H9 (cell line): ENCODE measurements around the gene EZH2. TPM values are rescaled to one million over a fixed set of nuclear protein-coding genes. Genes with fewer than 3 reads are reported as not detected.

Source experiments
- DNase-seq: peaks from one replicate; pipeline ENCODE4 v3.0.0-alpha.2; 2017
- H2AFZ ChIP-seq: one replicate; pipeline ENCODE4 v1.6.1; 2013; ENCODE audit warnings: mild to moderate bottlenecking, low read length, control low read depth, moderate library complexity
- H2AK5ac ChIP-seq: 2 replicates; pipeline ENCODE4 v1.6.1; 2013; ENCODE audit warnings: low read length, control low read depth, mixed read lengths; ENCODE audit not compliant: insufficient read length
- H2BK120ac ChIP-seq: one replicate; pipeline ENCODE4 v1.6.1; 2013; ENCODE audit warnings: low read depth, mild to moderate bottlenecking, low read length, control low read depth, inconsistent platforms; ENCODE audit not compliant: poor library complexity, severe bottlenecking
- H2BK12ac ChIP-seq: 2 replicates; pipeline ENCODE4 v1.6.1; 2013; ENCODE audit warnings: low read length, control low read depth, mixed read lengths, low read depth; ENCODE audit not compliant: insufficient read length
- H2BK15ac ChIP-seq: 2 replicates; pipeline ENCODE4 v1.6.1; 2013; ENCODE audit warnings: low read depth, low read length, control low read depth
- H2BK20ac ChIP-seq: one replicate; pipeline ENCODE4 v1.6.1; 2013; ENCODE audit warnings: low read depth, mild to moderate bottlenecking, low read length, control low read depth, inconsistent platforms; ENCODE audit not compliant: poor library complexity, severe bottlenecking
- H2BK5ac ChIP-seq: 2 replicates; pipeline ENCODE4 v1.6.1; 2013; ENCODE audit warnings: low read length, control low read depth, mixed read lengths; ENCODE audit not compliant: insufficient read length
- H3K14ac ChIP-seq: 2 replicates; pipeline ENCODE4 v1.6.1; 2013; ENCODE audit warnings: low read length, control low read depth; ENCODE audit not compliant: insufficient read depth
- H3K18ac ChIP-seq: 2 replicates; pipeline ENCODE4 v1.6.1; 2013; ENCODE audit warnings: low read depth, mild to moderate bottlenecking, mixed read lengths, low read length, control low read depth; ENCODE audit not compliant: insufficient read length
- H3K23ac ChIP-seq: 2 replicates; pipeline ENCODE4 v1.6.1; 2013; ENCODE audit warnings: low read length, control low read depth, mixed read lengths, low read depth; ENCODE audit not compliant: insufficient read length
- H3K23me2 ChIP-seq: 2 replicates; pipeline ENCODE4 v1.6.1; 2013; ENCODE audit warnings: low read depth, mild to moderate bottlenecking, mixed read lengths, low read length, control low read depth; ENCODE audit not compliant: insufficient read length, poor library complexity, severe bottlenecking
- H3K27ac ChIP-seq: 2 replicates; pipeline ENCODE4 v1.5.1; 2013; ENCODE audit warnings: low read length, control low read depth, mixed read lengths, low read depth; ENCODE audit not compliant: insufficient read length
- H3K27me3 ChIP-seq: 2 replicates; pipeline ENCODE4 v1.6.1; 2013; ENCODE audit warnings: low read length, control low read depth, inconsistent platforms; ENCODE audit not compliant: insufficient read depth
- H3K4ac ChIP-seq: 2 replicates; pipeline ENCODE4 v1.6.1; 2013; ENCODE audit warnings: low read depth, mild to moderate bottlenecking, control low read depth, inconsistent platforms, low read length, moderate library complexity
- H3K4me1 ChIP-seq: 2 replicates; pipeline ENCODE4 v1.6.1; 2013; ENCODE audit warnings: low read length, control low read depth, inconsistent platforms; ENCODE audit not compliant: insufficient read depth
- H3K4me2 ChIP-seq: 2 replicates; pipeline ENCODE4 v1.6.1; 2013; ENCODE audit warnings: low read length, control low read depth, mixed read lengths; ENCODE audit not compliant: insufficient read length, insufficient read depth
- H3K56ac ChIP-seq: 2 replicates; pipeline ENCODE4 v1.6.1; 2013; ENCODE audit warnings: low read depth, mild to moderate bottlenecking, mixed read lengths, low read length, control low read depth; ENCODE audit not compliant: insufficient read length
- H3K79me1 ChIP-seq: 2 replicates; pipeline ENCODE4 v1.6.1; 2013; ENCODE audit warnings: low read depth, mild to moderate bottlenecking, moderate library complexity, low read length, control low read depth, inconsistent platforms; ENCODE audit not compliant: insufficient read depth, poor library complexity, severe bottlenecking
- H3K79me2 ChIP-seq: 2 replicates; pipeline ENCODE4 v1.6.1; 2013; ENCODE audit warnings: low read length, control low read depth, inconsistent platforms; ENCODE audit not compliant: insufficient read depth
- H3K9ac ChIP-seq: 2 replicates; pipeline ENCODE4 v1.6.1; 2013; ENCODE audit warnings: low read length, control low read depth, mixed read lengths; ENCODE audit not compliant: insufficient read length; ENCODE audit errors: extremely low read depth
- H3K9me3 ChIP-seq: one replicate; pipeline ENCODE4 v1.6.1; 2013; ENCODE audit warnings: low read depth, low read length, inconsistent platforms; ENCODE audit not compliant: control insufficient read depth
- H3T11ph ChIP-seq: one replicate; pipeline ENCODE4 v1.6.1; 2013; ENCODE audit warnings: mild to moderate bottlenecking, low read length, control low read depth, inconsistent platforms
- H4K20me1 ChIP-seq: one replicate; pipeline ENCODE4 v1.6.1; 2013; ENCODE audit not compliant: control insufficient read depth, insufficient read length, insufficient read depth
- H4K5ac ChIP-seq: 2 replicates; pipeline ENCODE4 v1.6.1; 2013; ENCODE audit warnings: low read depth, mild to moderate bottlenecking, mixed read lengths, low read length, control low read depth; ENCODE audit not compliant: insufficient read length
- H4K8ac ChIP-seq: replicated peaks from 2 replicates; pipeline ENCODE4 v1.6.1; 2013; ENCODE audit warnings: low read length, control low read depth, mixed read lengths, low read depth; ENCODE audit not compliant: insufficient read length
- H4K91ac ChIP-seq: 2 replicates; pipeline ENCODE4 v1.6.1; 2013; ENCODE audit warnings: low read depth, mild to moderate bottlenecking, moderate library complexity, mixed read lengths, low read length, control low read depth; ENCODE audit not compliant: insufficient read length
- H3K27ac Mint-ChIP-seq, 3 experiments: 2 replicates in 2 of 3; 3 replicates in 1 of 3; pipeline ENCODE4 v1.8.0; 2020 to 2021; ENCODE audit warnings: mixed read lengths in 3 of 3, mild to moderate bottlenecking in 1 of 3, moderate library complexity in 1 of 3
- H3K27me3 Mint-ChIP-seq: 2 replicates; pipeline ENCODE4 v1.8.0; 2021; ENCODE audit warnings: low read depth, mild to moderate bottlenecking, moderate library complexity, mixed read lengths
- H3K36me3 Mint-ChIP-seq, 3 experiments: 2 replicates in 2 of 3; 3 replicates in 1 of 3; pipeline ENCODE4 v1.8.0; 2020 to 2021; ENCODE audit warnings: low read depth in 3 of 3, mixed read lengths in 3 of 3; ENCODE audit not compliant: insufficient read depth in 1 of 3
- H3K4me1 Mint-ChIP-seq, 2 experiments: 2 replicates each; pipeline ENCODE4 v1.8.0; 2020; ENCODE audit warnings: mixed read lengths in 2 of 2
- H3K4me3 Mint-ChIP-seq, 2 experiments: 2 replicates in 1 of 2; 3 replicates in 1 of 2; pipeline ENCODE4 v1.8.0; 2020 to 2021; ENCODE audit warnings: mild to moderate bottlenecking in 2 of 2, mixed read lengths in 2 of 2, moderate library complexity in 1 of 2
- H3K9me3 Mint-ChIP-seq, 2 experiments: 2 replicates in 1 of 2; 3 replicates in 1 of 2; pipeline ENCODE4 v1.8.0; 2020; ENCODE audit warnings: mild to moderate bottlenecking in 2 of 2, mixed read lengths in 2 of 2, moderate library complexity in 1 of 2
- CTCF ChIP-seq: fragments of 200-600 bp; sonication (generic); conservative IDR thresholded peaks from 3 replicates; pipeline ENCODE4 v1.8.0; 2021; ENCODE audit warnings: antibody characterized with exemption, mild to moderate bottlenecking
- WGBS: extraction: QIAGEN DNeasy Blood & Tissue Kit; methylation state at CpG from one replicate; pipeline ENCODE4 v1.1.7; 2013; ENCODE audit warnings: missing lambda C conversion rate, low lambda C conversion rate, mixed read lengths; ENCODE audit not compliant: insufficient read length; ENCODE audit errors: extremely low coverage; 5-methylcytosine and 5-hydroxymethylcytosine counted together
- total RNA-seq: library from RNA; stranded (reverse); gene quantifications from 2 replicates; pipeline ENCODE4 v1.2.1, GENCODE V29; 2021

The EZH2 gene
- total RNA-seq, 1 experiment from 2014 or later, result 41.3 TPM

GRCh38 chr7:148911626-148912025, 27.5 kb upstream of the EZH2 start:
- Histone ChIP-seq H3K23ac (peak overlapping the region; percentile 20), H3K79me1 (no peaks in the 10 kb centered on the region), H4K91ac (no peak overlapping the region), H3K23me2 (no peaks in the 10 kb centered on the region), H2BK15ac (no peak overlapping the region), H4K20me1 (no peaks in the 10 kb centered on the region), H3K79me2 (no peaks in the 10 kb centered on the region; the same call in 1 of the 2 replicates), H2AFZ (no peak overlapping the region), H3K27ac (no peak overlapping the region), H3K4me1 (no peaks in the 10 kb centered on the region; the same call in 1 of the 2 replicates), H4K8ac (no peak overlapping the region), H3T11ph (no peak overlapping the region), H3K9ac (no peak overlapping the region), H2BK20ac (no peak overlapping the region), H3K14ac (no peak overlapping the region), H3K27me3 (no peaks in the 10 kb centered on the region), H4K5ac (no peak overlapping the region), H3K4me2 (no peak overlapping the region), H3K4ac (no peak overlapping the region), H2BK120ac (no peak overlapping the region), H3K18ac (no peak overlapping the region), H2AK5ac (no peak overlapping the region), H2BK12ac (no peak overlapping the region), H3K56ac (no peak overlapping the region), H3K9me3 (no peaks in the 10 kb centered on the region), H2BK5ac (no peak overlapping the region)
- no peak for TF ChIP-seq CTCF
- Mint-ChIP-seq H3K9me3 (no peaks in the 10 kb centered on the region), H3K4me1 (peaks cover 24 to 37% of the 10 kb centered on the region in 2 experiments), H3K27me3 (no peaks in the 10 kb centered on the region), H3K27ac (no peak overlapping the region), H3K4me3 (no peak overlapping the region), H3K36me3 (no peaks in the 10 kb centered on the region)
- DNase-seq, result no peak
- WGBS, result no CpG with 5 or more reads among the region's 1 CpG
